H9 (cell line): Measurements from ENCODE around the gene UTS2. TPM values are rescaled to one million over a fixed set of nuclear protein-coding genes. Genes with fewer than 3 reads are reported as not detected.

ENCODE experiments used
- DNase-seq: peaks from one replicate; pipeline ENCODE4 v3.0.0-alpha.2; 2017
- H2AFZ ChIP-seq: one replicate; pipeline ENCODE4 v1.6.1; 2013; ENCODE audit warnings: mild to moderate bottlenecking, low read length, control low read depth, moderate library complexity
- H2AK5ac ChIP-seq: 2 replicates; pipeline ENCODE4 v1.6.1; 2013; ENCODE audit warnings: low read length, control low read depth, mixed read lengths; ENCODE audit not compliant: insufficient read length
- H2BK120ac ChIP-seq: one replicate; pipeline ENCODE4 v1.6.1; 2013; ENCODE audit warnings: low read depth, mild to moderate bottlenecking, low read length, control low read depth, inconsistent platforms; ENCODE audit not compliant: poor library complexity, severe bottlenecking
- H2BK12ac ChIP-seq: 2 replicates; pipeline ENCODE4 v1.6.1; 2013; ENCODE audit warnings: low read length, control low read depth, mixed read lengths, low read depth; ENCODE audit not compliant: insufficient read length
- H2BK15ac ChIP-seq: 2 replicates; pipeline ENCODE4 v1.6.1; 2013; ENCODE audit warnings: low read depth, low read length, control low read depth
- H2BK20ac ChIP-seq: one replicate; pipeline ENCODE4 v1.6.1; 2013; ENCODE audit warnings: low read depth, mild to moderate bottlenecking, low read length, control low read depth, inconsistent platforms; ENCODE audit not compliant: poor library complexity, severe bottlenecking
- H2BK5ac ChIP-seq: 2 replicates; pipeline ENCODE4 v1.6.1; 2013; ENCODE audit warnings: low read length, control low read depth, mixed read lengths; ENCODE audit not compliant: insufficient read length
- H3K14ac ChIP-seq: 2 replicates; pipeline ENCODE4 v1.6.1; 2013; ENCODE audit warnings: low read length, control low read depth; ENCODE audit not compliant: insufficient read depth
- H3K18ac ChIP-seq: 2 replicates; pipeline ENCODE4 v1.6.1; 2013; ENCODE audit warnings: low read depth, mild to moderate bottlenecking, mixed read lengths, low read length, control low read depth; ENCODE audit not compliant: insufficient read length
- H3K23ac ChIP-seq: 2 replicates; pipeline ENCODE4 v1.6.1; 2013; ENCODE audit warnings: low read length, control low read depth, mixed read lengths, low read depth; ENCODE audit not compliant: insufficient read length
- H3K23me2 ChIP-seq: 2 replicates; pipeline ENCODE4 v1.6.1; 2013; ENCODE audit warnings: low read depth, mild to moderate bottlenecking, mixed read lengths, low read length, control low read depth; ENCODE audit not compliant: insufficient read length, poor library complexity, severe bottlenecking
- H3K27ac ChIP-seq: 2 replicates; pipeline ENCODE4 v1.5.1; 2013; ENCODE audit warnings: low read length, control low read depth, mixed read lengths, low read depth; ENCODE audit not compliant: insufficient read length
- H3K27me3 ChIP-seq: 2 replicates; pipeline ENCODE4 v1.6.1; 2013; ENCODE audit warnings: low read length, control low read depth, inconsistent platforms; ENCODE audit not compliant: insufficient read depth
- H3K4ac ChIP-seq: 2 replicates; pipeline ENCODE4 v1.6.1; 2013; ENCODE audit warnings: low read depth, mild to moderate bottlenecking, control low read depth, inconsistent platforms, low read length, moderate library complexity
- H3K4me1 ChIP-seq: 2 replicates; pipeline ENCODE4 v1.6.1; 2013; ENCODE audit warnings: low read length, control low read depth, inconsistent platforms; ENCODE audit not compliant: insufficient read depth
- H3K4me2 ChIP-seq: 2 replicates; pipeline ENCODE4 v1.6.1; 2013; ENCODE audit warnings: low read length, control low read depth, mixed read lengths; ENCODE audit not compliant: insufficient read length, insufficient read depth
- H3K56ac ChIP-seq: 2 replicates; pipeline ENCODE4 v1.6.1; 2013; ENCODE audit warnings: low read depth, mild to moderate bottlenecking, mixed read lengths, low read length, control low read depth; ENCODE audit not compliant: insufficient read length
- H3K79me1 ChIP-seq: 2 replicates; pipeline ENCODE4 v1.6.1; 2013; ENCODE audit warnings: low read depth, mild to moderate bottlenecking, moderate library complexity, low read length, control low read depth, inconsistent platforms; ENCODE audit not compliant: insufficient read depth, poor library complexity, severe bottlenecking
- H3K79me2 ChIP-seq: 2 replicates; pipeline ENCODE4 v1.6.1; 2013; ENCODE audit warnings: low read length, control low read depth, inconsistent platforms; ENCODE audit not compliant: insufficient read depth
- H3K9ac ChIP-seq: 2 replicates; pipeline ENCODE4 v1.6.1; 2013; ENCODE audit warnings: low read length, control low read depth, mixed read lengths; ENCODE audit not compliant: insufficient read length; ENCODE audit errors: extremely low read depth
- H3K9me3 ChIP-seq: one replicate; pipeline ENCODE4 v1.6.1; 2013; ENCODE audit warnings: low read depth, low read length, inconsistent platforms; ENCODE audit not compliant: control insufficient read depth
- H3T11ph ChIP-seq: one replicate; pipeline ENCODE4 v1.6.1; 2013; ENCODE audit warnings: mild to moderate bottlenecking, low read length, control low read depth, inconsistent platforms
- H4K20me1 ChIP-seq: one replicate; pipeline ENCODE4 v1.6.1; 2013; ENCODE audit not compliant: control insufficient read depth, insufficient read length, insufficient read depth
- H4K5ac ChIP-seq: 2 replicates; pipeline ENCODE4 v1.6.1; 2013; ENCODE audit warnings: low read depth, mild to moderate bottlenecking, mixed read lengths, low read length, control low read depth; ENCODE audit not compliant: insufficient read length
- H4K8ac ChIP-seq: replicated peaks from 2 replicates; pipeline ENCODE4 v1.6.1; 2013; ENCODE audit warnings: low read length, control low read depth, mixed read lengths, low read depth; ENCODE audit not compliant: insufficient read length
- H4K91ac ChIP-seq: 2 replicates; pipeline ENCODE4 v1.6.1; 2013; ENCODE audit warnings: low read depth, mild to moderate bottlenecking, moderate library complexity, mixed read lengths, low read length, control low read depth; ENCODE audit not compliant: insufficient read length
- H3K27ac Mint-ChIP-seq, 3 experiments: 2 replicates in 2 of 3; 3 replicates in 1 of 3; pipeline ENCODE4 v1.8.0; 2020 to 2021; ENCODE audit warnings: mixed read lengths in 3 of 3, mild to moderate bottlenecking in 1 of 3, moderate library complexity in 1 of 3
- H3K27me3 Mint-ChIP-seq: 2 replicates; pipeline ENCODE4 v1.8.0; 2021; ENCODE audit warnings: low read depth, mild to moderate bottlenecking, moderate library complexity, mixed read lengths
- H3K36me3 Mint-ChIP-seq, 3 experiments: 2 replicates in 2 of 3; 3 replicates in 1 of 3; pipeline ENCODE4 v1.8.0; 2020 to 2021; ENCODE audit warnings: low read depth in 3 of 3, mixed read lengths in 3 of 3; ENCODE audit not compliant: insufficient read depth in 1 of 3
- H3K4me1 Mint-ChIP-seq, 2 experiments: 2 replicates each; pipeline ENCODE4 v1.8.0; 2020; ENCODE audit warnings: mixed read lengths in 2 of 2
- H3K4me3 Mint-ChIP-seq, 2 experiments: 2 replicates in 1 of 2; 3 replicates in 1 of 2; pipeline ENCODE4 v1.8.0; 2020 to 2021; ENCODE audit warnings: mild to moderate bottlenecking in 2 of 2, mixed read lengths in 2 of 2, moderate library complexity in 1 of 2
- H3K9me3 Mint-ChIP-seq, 2 experiments: 2 replicates in 1 of 2; 3 replicates in 1 of 2; pipeline ENCODE4 v1.8.0; 2020; ENCODE audit warnings: mild to moderate bottlenecking in 2 of 2, mixed read lengths in 2 of 2, moderate library complexity in 1 of 2
- WGBS: extraction: QIAGEN DNeasy Blood & Tissue Kit; methylation state at CpG from one replicate; pipeline ENCODE4 v1.1.7; 2013; ENCODE audit warnings: missing lambda C conversion rate, low lambda C conversion rate, mixed read lengths; ENCODE audit not compliant: insufficient read length; ENCODE audit errors: extremely low coverage; 5-methylcytosine and 5-hydroxymethylcytosine counted together
- total RNA-seq: library from RNA; stranded (reverse); gene quantifications from 2 replicates; pipeline ENCODE4 v1.2.1, GENCODE V29; 2021
- TF ChIP-seq, protein P1 (sequence below): fragments of 200-600 bp; sonication (generic); conservative IDR thresholded peaks from 3 replicates; pipeline ENCODE4 v1.8.0; 2021; ENCODE audit warnings: antibody characterized with exemption, mild to moderate bottlenecking

UTS2 gene
- total RNA-seq, 1 experiment from 2014 or later = not detected

DNA sequence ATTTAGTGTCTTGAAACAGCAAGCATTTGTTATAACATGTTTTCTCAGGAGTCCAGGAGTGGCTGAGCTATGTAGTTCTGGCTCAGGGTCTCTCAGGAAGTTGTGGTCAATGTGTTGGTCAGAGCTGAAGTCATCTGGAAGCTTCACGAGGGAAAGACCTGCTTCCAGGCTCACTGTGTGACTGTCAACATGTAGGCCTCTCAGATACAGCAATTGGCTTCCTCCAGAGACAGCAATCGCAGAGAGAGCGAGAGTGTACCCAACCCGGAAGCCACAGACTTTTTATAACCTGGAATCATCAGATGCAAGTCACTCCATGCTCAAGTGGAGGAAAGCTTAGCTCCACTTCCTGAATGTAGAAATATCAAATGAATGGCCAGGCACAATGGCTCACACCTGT lies 46.9 kb upstream of the UTS2 start:
- no peak overlapping the region for H3K9ac ChIP-seq
- no peak overlapping the region for H4K8ac ChIP-seq
- WGBS = no CpG with 5 or more reads among the region's 4 CpGs

More for the DNA sequence above, 46.9 kb upstream of the UTS2 start:
- no peak overlapping the region for H4K5ac ChIP-seq
- Mint-ChIP-seq H3K4me3 (no peak overlapping the region), H3K4me1 (peaks cover 0 to 3% of the 10 kb centered on the region in 2 experiments; a peak in 1 of 4 replicates), H3K9me3 (no peaks in the 10 kb centered on the region), H3K27ac (no peak overlapping the region), H3K36me3 (no peaks in the 10 kb centered on the region), H3K27me3 (peaks cover 8% of the 10 kb centered on the region)
- no peak overlapping the region for H3K18ac ChIP-seq
- H3K79me2 ChIP-seq = no peaks in the 10 kb centered on the region
- TF ChIP-seq, protein P1, sequence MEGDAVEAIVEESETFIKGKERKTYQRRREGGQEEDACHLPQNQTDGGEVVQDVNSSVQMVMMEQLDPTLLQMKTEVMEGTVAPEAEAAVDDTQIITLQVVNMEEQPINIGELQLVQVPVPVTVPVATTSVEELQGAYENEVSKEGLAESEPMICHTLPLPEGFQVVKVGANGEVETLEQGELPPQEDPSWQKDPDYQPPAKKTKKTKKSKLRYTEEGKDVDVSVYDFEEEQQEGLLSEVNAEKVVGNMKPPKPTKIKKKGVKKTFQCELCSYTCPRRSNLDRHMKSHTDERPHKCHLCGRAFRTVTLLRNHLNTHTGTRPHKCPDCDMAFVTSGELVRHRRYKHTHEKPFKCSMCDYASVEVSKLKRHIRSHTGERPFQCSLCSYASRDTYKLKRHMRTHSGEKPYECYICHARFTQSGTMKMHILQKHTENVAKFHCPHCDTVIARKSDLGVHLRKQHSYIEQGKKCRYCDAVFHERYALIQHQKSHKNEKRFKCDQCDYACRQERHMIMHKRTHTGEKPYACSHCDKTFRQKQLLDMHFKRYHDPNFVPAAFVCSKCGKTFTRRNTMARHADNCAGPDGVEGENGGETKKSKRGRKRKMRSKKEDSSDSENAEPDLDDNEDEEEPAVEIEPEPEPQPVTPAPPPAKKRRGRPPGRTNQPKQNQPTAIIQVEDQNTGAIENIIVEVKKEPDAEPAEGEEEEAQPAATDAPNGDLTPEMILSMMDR = no peak
- no peak overlapping the region for H4K91ac ChIP-seq
- no peaks in the 10 kb centered on the region for H3K79me1 ChIP-seq
- no peak overlapping the region for H2BK12ac ChIP-seq
- no peak overlapping the region for H3K14ac ChIP-seq
- H2BK5ac ChIP-seq = no peak overlapping the region
- no peak overlapping the region for H2AK5ac ChIP-seq
- H3K4me1 ChIP-seq = no peaks in the 10 kb centered on the region
- H3K56ac ChIP-seq = no peak overlapping the region
- H2AFZ ChIP-seq = no peak overlapping the region
- no peak overlapping the region for H2BK15ac ChIP-seq
- no peak overlapping the region for H3K4ac ChIP-seq
- H3K27ac ChIP-seq = no peak overlapping the region
- H4K20me1 ChIP-seq = no peaks in the 10 kb centered on the region
- no peak for DNase-seq
- H3K23ac ChIP-seq = no peak overlapping the region
- no peaks in the 10 kb centered on the region for H3K9me3 ChIP-seq
- no peak overlapping the region for H3T11ph ChIP-seq
- no peak overlapping the region for H3K4me2 ChIP-seq
- no peak overlapping the region for H2BK120ac ChIP-seq
- no peaks in the 10 kb centered on the region for H3K27me3 ChIP-seq
- H2BK20ac ChIP-seq = no peak overlapping the region
- H3K23me2 ChIP-seq = no peaks in the 10 kb centered on the region
